B cell (primary cell): ENCODE data around the gene CHST9. TPM values are rescaled to one million over a fixed set of nuclear protein-coding genes. Genes with fewer than 3 reads are reported as not detected.
"Not testable (repeated sequence)": the region's sequence is repeated elsewhere in the genome, so short reads cannot be mapped to it uniquely, and the experiment has no call there.

Experiments used
- ATAC-seq: fragments of 200-7000 bp; cut with Tn5 transposase; one replicate; pipeline ENCODE4 v1.10.0; 2021; ENCODE audit warnings: low read depth, mild to moderate bottlenecking, moderate number of reproducible peaks, moderate library complexity
- CTCF ChIA-PET: fragments of 350-600 bp; sonication (Branson Sonifier 250); formaldehyde crosslinking; loops from one replicate; lab custom pipeline; 2021; ENCODE audit warnings: antibody characterized with exemption, inconsistent platforms; lab: Charles Lee
- POLR2A ChIA-PET: fragments of 350-600 bp; sonication (Branson Sonifier 250); formaldehyde crosslinking; loops from one replicate; lab custom pipeline; 2021; ENCODE audit warnings: antibody characterized with exemption; lab: Charles Lee
- DNase-seq: peaks from one replicate; pipeline ENCODE4 v3.0.0; 2013
- H2AFZ ChIP-seq: 2 replicates; pipeline ENCODE4 v1.6.1; 2012; ENCODE audit warnings: mild to moderate bottlenecking, low read depth, low read length; ENCODE audit not compliant: insufficient read depth, poor library complexity, severe bottlenecking
- H3K27ac ChIP-seq, 2 donors: 1 replicate in 1 of 2; 2 replicates in 1 of 2; pipeline ENCODE4 v1.5.1; 2012 to 2013; ENCODE audit warnings: low read length in 2 of 2, mild to moderate bottlenecking in 2 of 2, moderate library complexity in 1 of 2
- H3K27me3 ChIP-seq, 4 experiments: fragments of 200-600 bp in 1 of 4; sonication (generic) in 1 of 4; replicated peaks in 1 of 4; 1 replicate in 2 of 4; 2 replicates in 2 of 4; pipeline versions ENCODE4 v1.6.1 to v1.7.0; 2013 to 2016; ENCODE audit warnings: low read length in 3 of 4, mild to moderate bottlenecking in 2 of 4, mixed read lengths in 1 of 4, moderate library complexity in 1 of 4; ENCODE audit not compliant: insufficient read depth in 4 of 4, control insufficient read depth in 3 of 4; ENCODE audit errors: control extremely low read depth in 1 of 4
- H3K36me3 ChIP-seq, 2 experiments: replicated peaks in 1 of 2; 1 replicate in 1 of 2; 2 replicates in 1 of 2; pipeline versions ENCODE4 v1.6.1 to v1.7.1; 2013; ENCODE audit warnings: low read length in 1 of 2; ENCODE audit not compliant: insufficient read depth in 2 of 2, control insufficient read depth in 1 of 2; ENCODE audit errors: control extremely low read depth in 1 of 2, extremely low read depth in 1 of 2
- H3K4me1 ChIP-seq, 2 donors: fragments of 200-600 bp in 1 of 2; sonication (generic) in 1 of 2; 1 replicate in 1 of 2; 2 replicates in 1 of 2; pipeline versions ENCODE4 v1.5.1 to v1.6.1; 2013 to 2017; ENCODE audit warnings: low read length in 2 of 2; ENCODE audit not compliant: control insufficient read depth in 2 of 2, insufficient read depth in 2 of 2
- H3K4me2 ChIP-seq: replicated peaks from 2 replicates; pipeline ENCODE3; 2012; ENCODE audit warnings: mild to moderate bottlenecking, low read depth, low read length; ENCODE audit not compliant: poor library complexity, severe bottlenecking
- H3K4me3 ChIP-seq, 5 experiments: fragments of 200-600 bp in 1 of 5; sonication (generic) in 1 of 5; 1 replicate in 3 of 5; 2 replicates in 2 of 5; pipeline versions ENCODE4 v1.5.1 to v1.7.0; 2011 to 2016; ENCODE audit warnings: low read length in 4 of 5, mild to moderate bottlenecking in 4 of 5, low read depth in 2 of 5, control low read depth in 1 of 5, moderate library complexity in 1 of 5; ENCODE audit not compliant: insufficient read depth in 1 of 5; ENCODE audit errors: control extremely low read depth in 1 of 5, extremely low read depth in 1 of 5
- H3K79me2 ChIP-seq: fragments of 200-600 bp; sonication (generic); one replicate; pipeline ENCODE4 v1.6.0; 2016; ENCODE audit warnings: low read length; ENCODE audit not compliant: control insufficient read depth, insufficient read depth
- H3K9ac ChIP-seq: fragments of 200-600 bp; sonication (generic); 2 replicates; pipeline ENCODE4 v1.6.1; 2017; ENCODE audit warnings: mild to moderate bottlenecking, low read length, moderate library complexity
- H3K9me3 ChIP-seq, 3 donors: one replicate each; pipeline versions ENCODE4 v1.6.1 to v1.7.1; 2013; ENCODE audit warnings: low read length in 2 of 3; ENCODE audit not compliant: control insufficient read depth in 2 of 3, insufficient read depth in 1 of 3; ENCODE audit errors: control extremely low read depth in 1 of 3
- H4K20me1 ChIP-seq: 2 replicates; pipeline ENCODE4 v1.6.0; 2012; ENCODE audit warnings: mild to moderate bottlenecking, low read length; ENCODE audit not compliant: insufficient read depth, control insufficient read depth, poor library complexity, severe bottlenecking
- H3K27ac Mint-ChIP-seq: one replicate; pipeline ENCODE4 v1.8.0; 2021; ENCODE audit warnings: mixed read lengths
- H3K27me3 Mint-ChIP-seq: one replicate; pipeline ENCODE4 v1.8.0; 2021; ENCODE audit warnings: mixed read lengths
- H3K4me1 Mint-ChIP-seq: one replicate; pipeline ENCODE4 v1.8.0; 2021; ENCODE audit warnings: mixed read lengths
- H3K4me3 Mint-ChIP-seq: one replicate; pipeline ENCODE4 v1.8.0; 2021; ENCODE audit warnings: mixed read lengths
- H3K9me3 Mint-ChIP-seq: one replicate; pipeline ENCODE4 v1.8.0; 2022; ENCODE audit warnings: mixed read lengths; ENCODE audit not compliant: insufficient read depth
- CTCF ChIP-seq: fragments of 200-600 bp; IDR thresholded peaks from one replicate; pipeline ENCODE4 v1.8.0; 2022; ENCODE audit warnings: antibody characterized with exemption, mild to moderate bottlenecking
- EZH2 ChIP-seq: IDR thresholded peaks from 2 replicates; pipeline ENCODE4 v1.6.1; 2012; ENCODE audit warnings: borderline replicate concordance, low read depth, mild to moderate bottlenecking, moderate library complexity, low read length; ENCODE audit not compliant: insufficient read depth, poor library complexity, severe bottlenecking
- WGBS: methylation state at CpG from one replicate; pipeline ENCODE4 v1.1.5; 2013; ENCODE audit warnings: missing lambda C conversion rate; ENCODE audit not compliant: insufficient coverage; 5-methylcytosine and 5-hydroxymethylcytosine counted together
- intact Hi-C: fragments of 100-400 bp; cut with micrococcal nuclease; formaldehyde crosslinking; loops from one replicate; pipeline ENCODE4 v1.10.0; 2022
- polyA plus RNA-seq: library from polyadenylated mRNA; depleted of rRNA; stranded (reverse); fragments of >200 nt; gene quantifications from 2 replicates; pipeline ENCODE4 v1.2.3, GENCODE V29; 2012
- total RNA-seq, 2 donors: library from RNA; stranded (reverse); fragments of 120-200 nt in 1 of 2; gene quantifications; 1 replicate in 1 of 2; 2 replicates in 1 of 2; pipeline versions ENCODE4 v1.2.3 to v1.2.4, GENCODE V29; 2013 to 2022

The CHST9 gene
- total and polyA plus RNA-seq, 2 donors (not counting 1 experiment from before 2014, with no cell fraction given), result not detected

- intact Hi-C loops, result no loop called here
- WGBS, result no CpG with 5 or more reads among the region's 1 CpG
- POLR2A ChIA-PET, result no interaction called here
Measured at GRCh38 chr18:27094621-27095020, 90.5 kb downstream of the CHST9 start.

GRCh38 chr18:27093290-27093689 is 91.8 kb downstream of the CHST9 start:
- CTCF ChIA-PET, H2AFZ ChIP-seq, H3K4me3 Mint-ChIP-seq, H3K4me3 ChIP-seq, H3K4me2 ChIP-seq, H3K9me3 Mint-ChIP-seq, H3K27me3 ChIP-seq, H3K79me2 ChIP-seq, H3K9ac ChIP-seq, H3K27ac ChIP-seq, ATAC-seq, H3K27ac Mint-ChIP-seq, H3K27me3 Mint-ChIP-seq, H3K36me3 ChIP-seq, DNase-seq, H3K4me1 Mint-ChIP-seq, intact Hi-C loops, H4K20me1 ChIP-seq, H3K4me1 ChIP-seq, H3K9me3 ChIP-seq, POLR2A ChIA-PET: not testable (repeated sequence)
- WGBS, result 97% methylated on average over 8 of the region's 9 CpGs

More at GRCh38 chr18:27094621-27095020, 90.5 kb downstream of the CHST9 start:
- Histone ChIP-seq H2AFZ (no peak overlapping the region), H3K27ac (no peak overlapping the region), H3K4me3 (no peak overlapping the region), H3K4me2 (no peak overlapping the region), H3K36me3 (no peaks in the 10 kb centered on the region), H3K9ac (no peak overlapping the region), H3K79me2 (no peaks in the 10 kb centered on the region), H3K4me1 (no peaks in the 10 kb centered on the region), H3K27me3 (no peaks in the 10 kb centered on the region), H4K20me1 (no peaks in the 10 kb centered on the region), H3K9me3 (peaks cover 0 to 4% (median 0%) of the 10 kb centered on the region in 3 donors)
- no peak for TF ChIP-seq EZH2
- no peak for TF ChIP-seq CTCF
- Mint-ChIP-seq H3K27ac (no peak overlapping the region), H3K4me1 (no peaks in the 10 kb centered on the region), H3K27me3 (no peaks in the 10 kb centered on the region), H3K9me3 (peaks cover 2% of the 10 kb centered on the region), H3K4me3 (no peak overlapping the region)
- DNase-seq, result no peak
- CTCF ChIA-PET, result no interaction called here
- no peak for ATAC-seq
